NCI-H2227 treated with DMSO at 0.1 percent for 48 hours (cell line): ENCODE results near the gene VPS8.
"Not testable (repeated sequence)": the region's sequence is repeated elsewhere in the genome, so short reads cannot be mapped to it uniquely, and the experiment has no call there.

Source experiments
- DNase-seq: peaks from one replicate; lab custom pipeline; 2025; lab: John Stamatoyannopoulos, UW

VPS8 gene

GRCh38 chr3:184924547-184924946 is 112.6 kb downstream of the VPS8 start:
- no peak for DNase-seq

GRCh38 chr3:184927796-184928315 is 115.9 kb downstream of the VPS8 start:
- no peak for DNase-seq

GRCh38 chr3:184932777-184933176 is 120.8 kb downstream of the VPS8 start:
- no peak for DNase-seq

GRCh38 chr3:184937611-184938010 is 125.6 kb downstream of the VPS8 start:
- DNase-seq: no peak

- DNase-seq: no peak
Observed at GRCh38 chr3:184941408-184941807, 129.4 kb downstream of the VPS8 start.

- DNase-seq: no peak
Observed at GRCh38 chr3:184942735-184943134, 130.8 kb downstream of the VPS8 start.

- no peak for DNase-seq
Observed at GRCh38 chr3:184944241-184944640, 132.3 kb downstream of the VPS8 start.

GRCh38 chr3:184945886-184946625 is 134.1 kb downstream of the VPS8 start:
- no peak for DNase-seq

GRCh38 chr3:184946917-184947316 is 135.0 kb downstream of the VPS8 start:
- no peak for DNase-seq

- DNase-seq: no peak
Observed at GRCh38 chr3:184949251-184949965, 137.4 kb downstream of the VPS8 start.

- DNase-seq: not testable (repeated sequence)
Observed at GRCh38 chr3:184950816-184951215, 138.8 kb downstream of the VPS8 start.

GRCh38 chr3:184952671-184953070 is 140.7 kb downstream of the VPS8 start:
- DNase-seq: no peak

GRCh38 chr3:184953401-184953800 is 141.4 kb downstream of the VPS8 start:
- peak; percentile 27 for DNase-seq

GRCh38 chr3:184954251-184954650 is 142.3 kb downstream of the VPS8 start:
- no peak for DNase-seq

GRCh38 chr3:184954851-184955250 is 142.9 kb downstream of the VPS8 start:
- not testable (repeated sequence) for DNase-seq

- no peak for DNase-seq
Observed at GRCh38 chr3:184965639-184966430, 153.9 kb downstream of the VPS8 start.

- DNase-seq: no peak
Observed at GRCh38 chr3:184968115-184968514, 156.1 kb downstream of the VPS8 start.

GRCh38 chr3:184970186-184970585 is 158.2 kb downstream of the VPS8 start:
- no peak for DNase-seq

GRCh38 chr3:184977796-184978195 is 165.8 kb downstream of the VPS8 start:
- no peak for DNase-seq

GRCh38 chr3:184981071-184981470 is 169.1 kb downstream of the VPS8 start:
- no peak for DNase-seq

GRCh38 chr3:184982076-184982475 is 170.1 kb downstream of the VPS8 start:
- no peak for DNase-seq

- no peak for DNase-seq
Observed at GRCh38 chr3:184985586-184985985, 173.6 kb downstream of the VPS8 start.
